ENCODE data around the gene OXTR.

DNA sequence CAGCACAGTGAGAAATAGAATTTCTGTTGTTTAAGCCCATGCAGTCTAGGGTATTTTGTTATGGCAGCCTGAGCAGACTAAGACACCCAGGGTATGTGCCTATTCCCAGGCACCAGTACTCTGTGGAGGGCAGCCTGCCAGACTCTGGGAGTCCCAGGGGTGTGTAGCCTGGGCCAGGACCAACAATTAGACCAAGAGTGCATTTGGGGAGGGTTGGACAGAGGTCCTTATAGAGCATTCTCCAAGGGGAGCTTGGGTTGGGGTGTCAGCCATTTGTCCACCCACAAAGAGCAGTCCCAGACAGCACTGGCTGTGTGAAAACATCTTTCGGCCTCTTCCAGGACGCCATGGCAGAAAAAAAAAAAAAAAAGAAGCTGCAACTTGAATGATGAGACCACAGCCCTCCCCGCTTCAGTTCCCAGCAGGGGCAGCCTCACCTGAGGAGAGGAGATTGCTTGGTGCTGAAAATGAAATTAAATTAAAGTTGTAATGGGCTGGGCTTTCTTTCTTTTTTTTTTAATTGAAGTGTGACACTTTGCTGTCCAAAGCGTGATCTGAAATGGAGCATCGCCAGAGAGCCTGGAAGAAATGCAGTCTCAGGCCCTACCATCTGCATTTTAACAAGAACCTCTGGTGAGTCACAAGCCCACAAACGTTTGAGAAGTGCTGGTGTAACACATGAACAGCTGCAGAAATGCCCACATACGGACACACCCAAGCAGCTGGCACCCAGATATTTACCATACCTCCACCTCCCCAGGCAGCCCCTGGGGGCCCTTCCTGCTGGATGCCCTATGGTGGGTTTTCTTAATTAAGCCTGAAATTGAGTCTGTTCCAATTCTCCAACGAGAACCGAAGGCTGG lies 57.1 kb downstream of the OXTR start:
- TF ChIP-seq, protein P1, sequence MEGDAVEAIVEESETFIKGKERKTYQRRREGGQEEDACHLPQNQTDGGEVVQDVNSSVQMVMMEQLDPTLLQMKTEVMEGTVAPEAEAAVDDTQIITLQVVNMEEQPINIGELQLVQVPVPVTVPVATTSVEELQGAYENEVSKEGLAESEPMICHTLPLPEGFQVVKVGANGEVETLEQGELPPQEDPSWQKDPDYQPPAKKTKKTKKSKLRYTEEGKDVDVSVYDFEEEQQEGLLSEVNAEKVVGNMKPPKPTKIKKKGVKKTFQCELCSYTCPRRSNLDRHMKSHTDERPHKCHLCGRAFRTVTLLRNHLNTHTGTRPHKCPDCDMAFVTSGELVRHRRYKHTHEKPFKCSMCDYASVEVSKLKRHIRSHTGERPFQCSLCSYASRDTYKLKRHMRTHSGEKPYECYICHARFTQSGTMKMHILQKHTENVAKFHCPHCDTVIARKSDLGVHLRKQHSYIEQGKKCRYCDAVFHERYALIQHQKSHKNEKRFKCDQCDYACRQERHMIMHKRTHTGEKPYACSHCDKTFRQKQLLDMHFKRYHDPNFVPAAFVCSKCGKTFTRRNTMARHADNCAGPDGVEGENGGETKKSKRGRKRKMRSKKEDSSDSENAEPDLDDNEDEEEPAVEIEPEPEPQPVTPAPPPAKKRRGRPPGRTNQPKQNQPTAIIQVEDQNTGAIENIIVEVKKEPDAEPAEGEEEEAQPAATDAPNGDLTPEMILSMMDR (IDR thresholded peaks at IDR 0.05; ENCODE audit: low read length): no peak
- TF ChIP-seq EZH2 (optimal IDR thresholded peaks at IDR 0.05; ENCODE audit: low read depth, low read length): no peak
